ENCODE measurements around the gene TRPC1.

Gene TRPC1

GRCh38 chr3:142837526-142837925, 113.7 kb downstream of the TRPC1 start:
- no peak for DNase-seq (ENCODE audit: low spot score)
- no peak for TF ChIP-seq CTCF (IDR thresholded peaks at IDR 0.05; ENCODE audit: extremely low read depth, missing control alignments)

GRCh38 chr3:142839831-142840230, 116.0 kb downstream of the TRPC1 start:
- no peak for DNase-seq (ENCODE audit: low spot score)
- TF ChIP-seq CTCF (IDR thresholded peaks at IDR 0.05; ENCODE audit: extremely low read depth, missing control alignments) = no peak

- peak; percentile 8 for TF ChIP-seq CTCF (IDR thresholded peaks at IDR 0.05; ENCODE audit: extremely low read depth, missing control alignments)
- DNase-seq (ENCODE audit: low spot score) = peak; percentile 30
Measured at GRCh38 chr3:142844339-142844977, 120.6 kb downstream of the TRPC1 start.

- TF ChIP-seq CTCF (IDR thresholded peaks at IDR 0.05; ENCODE audit: extremely low read depth, missing control alignments) = no peak
- DNase-seq (ENCODE audit: low spot score) = no peak
Measured at GRCh38 chr3:142846779-142847577, 123.1 kb downstream of the TRPC1 start.

GRCh38 chr3:142849148-142849547, 125.3 kb downstream of the TRPC1 start:
- no peak for TF ChIP-seq CTCF (IDR thresholded peaks at IDR 0.05; ENCODE audit: extremely low read depth, missing control alignments)
- DNase-seq (ENCODE audit: low spot score) = no peak

GRCh38 chr3:142850395-142851023, 126.7 kb downstream of the TRPC1 start:
- no peak for DNase-seq (ENCODE audit: low spot score)
- no peak for TF ChIP-seq CTCF (IDR thresholded peaks at IDR 0.05; ENCODE audit: extremely low read depth, missing control alignments)

GRCh38 chr3:142852009-142852408, 128.2 kb downstream of the TRPC1 start:
- DNase-seq (ENCODE audit: low spot score) = no peak
- TF ChIP-seq CTCF (IDR thresholded peaks at IDR 0.05; ENCODE audit: extremely low read depth, missing control alignments) = no peak

All from GM20000 (cell line).